Neural progenitor cell (in vitro differentiated cells): Measurements from ENCODE around the gene DLEC1. TPM values are rescaled to one million over a fixed set of nuclear protein-coding genes. Genes with fewer than 3 reads are reported as not detected.
A peak's percentile ranks its signal among the peaks of the same experiment; 100 is the strongest.

Source experiments
- DNase-seq: peaks from one replicate; pipeline ENCODE4 v3.0.0-alpha.2; 2016; ENCODE audit warnings: low spot score
- H2AFZ ChIP-seq: fragments of 200-600 bp; sonication (generic); replicated peaks from 2 replicates; pipeline ENCODE4 v1.6.1; 2016; ENCODE audit warnings: antibody characterized with exemption
- H3F3A ChIP-seq: fragments of 200-600 bp; sonication (generic); 2 replicates; pipeline ENCODE4 v1.6.1; 2016; ENCODE audit warnings: antibody characterized with exemption, low read depth
- H3K27ac ChIP-seq: fragments of 200-600 bp; sonication (generic); 2 replicates; pipeline ENCODE4 v1.5.1; 2016; ENCODE audit warnings: mild to moderate bottlenecking
- H3K27me3 ChIP-seq: fragments of 200-600 bp; sonication (generic); 2 replicates; pipeline ENCODE4 v1.6.1; 2016; ENCODE audit warnings: mild to moderate bottlenecking, moderate library complexity
- H3K36me3 ChIP-seq: fragments of 200-600 bp; sonication (generic); 2 replicates; pipeline ENCODE4 v1.5.1; 2016
- H3K4me1 ChIP-seq: fragments of 200-600 bp; sonication (generic); 2 replicates; pipeline ENCODE4 v1.6.1; 2016; ENCODE audit warnings: mixed run types
- H3K4me2 ChIP-seq: fragments of 200-600 bp; sonication (generic); 2 replicates; pipeline ENCODE4 v1.6.1; 2016
- H3K4me3 ChIP-seq: fragments of 200-600 bp; sonication (generic); 2 replicates; pipeline ENCODE4 v1.5.1; 2016
- H3K79me2 ChIP-seq: fragments of 200-600 bp; sonication (generic); 2 replicates; pipeline ENCODE4 v1.6.1; 2016; ENCODE audit warnings: low read depth
- H3K9ac ChIP-seq: fragments of 200-600 bp; sonication (generic); 2 replicates; pipeline ENCODE4 v1.6.1; 2016
- H3K9me3 ChIP-seq: fragments of 200-600 bp; sonication (generic); 2 replicates; pipeline ENCODE4 v1.5.1; 2016; ENCODE audit warnings: low read depth
- H4K20me1 ChIP-seq: fragments of 200-600 bp; sonication (generic); 2 replicates; pipeline ENCODE4 v1.6.1; 2016; ENCODE audit warnings: low read depth
- H3K27ac Mint-ChIP-seq: 3 replicates; pipeline ENCODE4 v1.8.0; 2021; ENCODE audit warnings: mixed read lengths
- H3K27me3 Mint-ChIP-seq: 2 replicates; pipeline ENCODE4 v1.8.0; 2022; ENCODE audit warnings: low read depth, mild to moderate bottlenecking, inconsistent platforms, moderate library complexity, mixed read lengths; ENCODE audit not compliant: insufficient read depth
- H3K36me3 Mint-ChIP-seq: 3 replicates; pipeline ENCODE4 v1.8.0; 2021; ENCODE audit warnings: mixed read lengths
- H3K4me1 Mint-ChIP-seq: 3 replicates; pipeline ENCODE4 v1.8.0; 2021; ENCODE audit warnings: mixed read lengths
- H3K4me3 Mint-ChIP-seq: 3 replicates; pipeline ENCODE4 v1.8.0; 2021; ENCODE audit warnings: mild to moderate bottlenecking, moderate library complexity, mixed read lengths
- H3K9me3 Mint-ChIP-seq: 3 replicates; pipeline ENCODE4 v1.8.0; 2020; ENCODE audit warnings: mixed read lengths
- CTCF ChIP-seq: fragments of 200-600 bp; sonication (generic); IDR thresholded peaks from 2 replicates; pipeline ENCODE4 v1.5.1; 2017; ENCODE audit warnings: antibody characterized with exemption, mild to moderate bottlenecking
- EZH2 ChIP-seq: fragments of 200-600 bp; sonication (generic); IDR thresholded peaks from 2 replicates; pipeline ENCODE4 v1.6.1; 2017; ENCODE audit warnings: antibody characterized with exemption, mild to moderate bottlenecking, moderate library complexity
- EZH2phosphoT487 ChIP-seq: fragments of 200-600 bp; sonication (generic); IDR thresholded peaks from 2 replicates; pipeline ENCODE4 v1.6.1; 2017; ENCODE audit warnings: antibody characterized with exemption
- total RNA-seq: library from RNA; depleted of rRNA; stranded (reverse); fragments of >200 nt; gene quantifications from 2 replicates; pipeline ENCODE4 v1.2.3, GENCODE V29; 2015; ENCODE audit warnings: low replicate concordance

DLEC1 gene
- total RNA-seq, 1 donor from 2014 or later, result 0.60 TPM

- Histone ChIP-seq H3K9me3 (no peaks in the 10 kb centered on the region), H3K27me3 (peaks cover 5% of the 10 kb centered on the region), H3K9ac (no peak overlapping the region), H3K27ac (no peak overlapping the region), H3K4me1 (no peaks in the 10 kb centered on the region), H3K4me3 (no peak overlapping the region), H3K4me2 (no peak overlapping the region), H3K36me3 (no peaks in the 10 kb centered on the region), H2AFZ (no peak overlapping the region), H3K79me2 (no peaks in the 10 kb centered on the region), H4K20me1 (no peaks in the 10 kb centered on the region), H3F3A (no peaks in the 10 kb centered on the region)
- peaks cover 17% of the 10 kb centered on the region for H3K4me1 Mint-ChIP-seq
- H3K27me3 Mint-ChIP-seq, result peaks cover 16% of the 10 kb centered on the region
- no peak overlapping the region for H3K4me3 Mint-ChIP-seq
- H3K36me3 Mint-ChIP-seq, result no peaks in the 10 kb centered on the region
- no peaks in the 10 kb centered on the region for H3K9me3 Mint-ChIP-seq
- no peak overlapping the region for H3K27ac Mint-ChIP-seq
- no peak for TF ChIP-seq EZH2phosphoT487
- TF ChIP-seq CTCF, result no peak
- no peak for TF ChIP-seq EZH2
- no peak for DNase-seq
Observed at GRCh38 chr3:37993067-37993455, 45.9 kb upstream of the DLEC1 start.

GRCh38 chr3:37993460-37993819 is 45.6 kb upstream of the DLEC1 start:
- H3F3A ChIP-seq, result peaks cover 1% of the 10 kb centered on the region
- H3K27ac Mint-ChIP-seq, result no peak overlapping the region
- H3K9ac ChIP-seq, result no peak overlapping the region
- H3K4me1 Mint-ChIP-seq, result peaks cover 18% of the 10 kb centered on the region
- DNase-seq, result no peak
- no peak overlapping the region for H3K4me3 ChIP-seq
- no peak overlapping the region for H3K4me2 ChIP-seq
- peaks cover 9% of the 10 kb centered on the region for H3K27me3 ChIP-seq
- H4K20me1 ChIP-seq, result no peaks in the 10 kb centered on the region
- no peaks in the 10 kb centered on the region for H3K9me3 ChIP-seq
- H3K4me3 Mint-ChIP-seq, result peak overlapping the region; percentile 28
- TF ChIP-seq EZH2 (no peak), EZH2phosphoT487 (no peak), CTCF (no peak)
- H3K36me3 Mint-ChIP-seq, result no peaks in the 10 kb centered on the region
- no peak overlapping the region for H3K27ac ChIP-seq
- peaks cover 18% of the 10 kb centered on the region for H3K27me3 Mint-ChIP-seq
- no peaks in the 10 kb centered on the region for H3K9me3 Mint-ChIP-seq
- H3K4me1 ChIP-seq, result no peaks in the 10 kb centered on the region
- no peaks in the 10 kb centered on the region for H3K36me3 ChIP-seq
- no peaks in the 10 kb centered on the region for H3K79me2 ChIP-seq
- H2AFZ ChIP-seq, result peak overlapping the region; percentile 92

- H3K27ac Mint-ChIP-seq, result no peak overlapping the region
- peak overlapping the region; percentile 47 for H3K4me3 ChIP-seq
- H3K36me3 Mint-ChIP-seq, result no peaks in the 10 kb centered on the region
- H3K9me3 Mint-ChIP-seq, result no peaks in the 10 kb centered on the region
- peak overlapping the region; percentile 76 for H3K4me2 ChIP-seq
- no peaks in the 10 kb centered on the region for H3K9me3 ChIP-seq
- no peaks in the 10 kb centered on the region for H3K36me3 ChIP-seq
- H3K27me3 Mint-ChIP-seq, result peaks cover 18% of the 10 kb centered on the region
- peak overlapping the region; percentile 92 for H2AFZ ChIP-seq
- peaks cover 5% of the 10 kb centered on the region for H3F3A ChIP-seq
- no peaks in the 10 kb centered on the region for H3K4me1 ChIP-seq
- peak overlapping the region; percentile 77 for H3K4me3 Mint-ChIP-seq
- no peak overlapping the region for H3K27ac ChIP-seq
- no peak overlapping the region for H3K9ac ChIP-seq
- peaks cover 12% of the 10 kb centered on the region for H3K27me3 ChIP-seq
- peak; percentile 61 for DNase-seq
- no peaks in the 10 kb centered on the region for H4K20me1 ChIP-seq
- H3K79me2 ChIP-seq, result no peaks in the 10 kb centered on the region
- H3K4me1 Mint-ChIP-seq, result peaks cover 19% of the 10 kb centered on the region
- TF ChIP-seq EZH2 (no peak), CTCF (peak; percentile 13), EZH2phosphoT487 (no peak)
Observed at GRCh38 chr3:37993820-37994638, 45.0 kb upstream of the DLEC1 start.
